Colonic mucosa (tissue), 4 donors: ENCODE data around the gene EIF5A2. TPM values are rescaled to one million over a fixed set of nuclear protein-coding genes. Genes with fewer than 3 reads are reported as not detected.

Source experiments
- DNase-seq: peaks from one replicate; pipeline ENCODE4 v3.0.0-alpha.2; 2020
- H3K27ac ChIP-seq: fragments of 200-600 bp; one replicate; pipeline ENCODE4 v1.8.0; 2021
- H3K27me3 ChIP-seq: fragments of 200-600 bp; one replicate; pipeline ENCODE4 v1.8.0; 2021
- H3K36me3 ChIP-seq: fragments of 200-600 bp; one replicate; pipeline ENCODE4 v1.8.0; 2021
- H3K4me1 ChIP-seq: fragments of 200-600 bp; one replicate; pipeline ENCODE4 v1.8.0; 2021; ENCODE audit warnings: mild to moderate bottlenecking
- H3K4me3 ChIP-seq: fragments of 200-600 bp; one replicate; pipeline ENCODE4 v1.8.0; 2021
- H3K9ac ChIP-seq, 2 donors: one replicate each; pipeline ENCODE4 v1.7.0; 2013; ENCODE audit warnings: control low read depth in 2 of 2, low read depth in 2 of 2, low read length in 2 of 2
- H3K9me3 ChIP-seq: fragments of 200-600 bp; one replicate; pipeline ENCODE4 v1.8.0; 2021
- CTCF ChIP-seq: fragments of 200-600 bp; IDR thresholded peaks from one replicate; pipeline ENCODE4 v1.8.0; 2022; ENCODE audit warnings: antibody characterized with exemption, mild to moderate bottlenecking
- intact Hi-C: fragments of 100-400 bp; cut with DNase I; formaldehyde crosslinking; loops from one replicate; pipeline ENCODE4 v1.14.1; 2022
- total RNA-seq, 2 donors: library from RNA; stranded (reverse); fragmentation: NEBNext Ultra II Directional in 1 of 2; extraction: Animal tissue kit (Norgen Biotek cat#: 25700) in 1 of 2; gene quantifications; one replicate each; pipeline ENCODE4 v1.2.1, GENCODE V29; 2021
- donor health status: healthy.
- donor health status: DM: no; HTN: no; CAD: no.
- donor health status: DM: no; HTN: no; CAD: no.

Gene EIF5A2
- total RNA-seq, 2 donors from 2014 or later, result 6.1 to 9.6 TPM

DNA sequence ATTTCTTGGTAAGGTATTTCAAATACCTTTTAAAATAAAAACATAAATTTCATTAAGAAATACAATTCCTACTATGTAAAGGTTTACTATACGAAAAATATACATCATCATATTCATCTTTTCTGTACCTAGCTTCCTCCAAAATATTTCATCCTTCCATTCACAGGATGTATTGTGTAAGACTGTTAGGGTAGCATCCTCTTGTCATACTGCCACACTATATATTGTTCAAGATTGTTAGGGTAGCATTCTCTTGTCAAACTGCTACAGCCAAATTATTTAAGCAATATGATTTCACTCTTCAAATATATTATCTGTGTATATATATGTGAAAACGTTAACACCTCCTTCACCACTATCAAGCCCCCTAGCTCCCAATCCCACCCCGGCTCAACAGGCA lies 41.9 kb downstream of the EIF5A2 start:
- Histone ChIP-seq H3K27me3 (no peaks in the 10 kb centered on the region), H3K36me3 (no peaks in the 10 kb centered on the region), H3K4me3 (no peak overlapping the region), H3K27ac (no peak overlapping the region), H3K9ac (no peak overlapping the region), H3K4me1 (peaks cover 16% of the 10 kb centered on the region), H3K9me3 (no peaks in the 10 kb centered on the region)
- intact Hi-C loops, result no loop called here
- DNase-seq, result no peak
- TF ChIP-seq CTCF, result no peak

DNA sequence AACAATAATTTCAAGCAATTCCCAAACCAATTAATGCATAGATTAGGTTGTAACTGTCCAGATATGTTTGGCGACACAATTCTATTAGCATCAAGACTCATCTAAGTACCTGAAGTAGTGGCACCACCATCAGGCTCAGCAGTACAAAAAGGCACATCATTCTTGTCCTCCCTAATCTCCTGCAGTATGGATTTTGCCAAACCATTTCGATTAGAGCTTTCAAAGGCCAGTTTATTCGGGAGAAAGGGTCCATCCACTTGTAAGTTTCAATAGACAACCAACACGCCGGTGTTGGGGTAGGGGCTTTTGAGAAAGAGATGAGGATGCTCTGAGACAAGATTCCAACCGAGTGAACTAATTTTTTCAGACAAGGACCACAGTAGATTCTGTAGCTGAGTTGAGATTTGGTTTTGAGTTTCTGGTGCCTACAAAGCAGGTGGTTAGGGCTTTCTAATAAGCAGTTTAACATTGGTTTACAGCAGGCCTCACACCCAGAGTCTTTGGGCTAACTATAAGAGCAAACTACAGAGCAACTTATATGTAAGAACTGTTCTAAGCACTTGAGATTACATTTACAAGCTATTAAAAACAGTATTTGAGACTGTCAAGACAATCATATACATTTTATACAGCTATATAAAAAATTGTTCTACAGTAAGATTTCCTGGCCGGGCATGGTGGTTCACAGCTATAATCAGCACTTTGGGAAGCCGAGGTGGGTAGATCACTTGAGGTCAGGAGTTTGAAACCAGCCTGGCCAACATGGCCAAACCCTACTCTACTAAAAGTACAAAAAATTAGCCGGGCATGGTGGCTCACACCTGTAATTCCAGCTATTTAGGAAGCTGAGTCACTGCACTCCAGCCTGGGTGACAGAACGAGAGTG lies 43.0 kb downstream of the EIF5A2 start:
- H3K36me3 ChIP-seq, result no peaks in the 10 kb centered on the region
- intact Hi-C loops, result no loop called here
- H3K4me3 ChIP-seq, result no peak overlapping the region
- no peak overlapping the region for H3K9ac ChIP-seq
- TF ChIP-seq CTCF, result no peak
- H3K27ac ChIP-seq, result no peak overlapping the region
- no peaks in the 10 kb centered on the region for H3K27me3 ChIP-seq
- DNase-seq, result no peak
- H3K9me3 ChIP-seq, result no peaks in the 10 kb centered on the region
- peaks cover 16% of the 10 kb centered on the region for H3K4me1 ChIP-seq

DNA sequence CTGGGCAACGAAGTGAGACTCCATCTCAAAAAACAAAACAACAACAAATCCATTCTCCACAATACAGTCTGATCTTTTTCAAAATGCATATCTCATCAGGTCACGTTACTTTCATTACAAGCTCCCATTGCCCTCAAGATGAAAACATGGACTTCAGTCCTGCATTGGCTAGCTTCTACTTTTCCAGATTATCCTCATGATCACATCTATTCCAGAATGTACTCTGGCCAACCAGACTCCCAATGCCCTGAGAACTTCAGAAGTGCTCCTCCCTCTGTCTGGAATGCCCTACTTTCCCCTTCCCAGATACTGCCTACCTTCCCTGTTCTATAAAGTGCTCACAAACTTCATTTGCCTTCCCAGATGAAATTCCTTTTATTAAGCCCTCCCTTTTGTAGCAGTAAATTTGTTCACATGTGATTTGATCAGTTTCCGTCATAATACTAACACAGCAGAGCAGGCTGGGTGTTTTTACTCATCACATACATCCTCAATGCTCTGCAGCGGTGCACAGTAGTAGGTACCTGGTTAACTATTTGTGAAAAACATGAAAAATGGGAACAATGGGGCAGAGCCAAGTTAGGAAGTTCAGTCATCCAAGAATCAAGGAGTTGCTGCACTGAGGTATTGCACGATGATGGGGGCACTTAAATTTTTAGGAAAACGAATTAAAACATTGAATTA lies 43.8 kb downstream of the EIF5A2 start:
- no peak overlapping the region for H3K27ac ChIP-seq
- no peaks in the 10 kb centered on the region for H3K27me3 ChIP-seq
- H3K4me1 ChIP-seq, result peaks cover 16% of the 10 kb centered on the region
- H3K9ac ChIP-seq, result no peak overlapping the region
- DNase-seq, result no peak
- no peak for TF ChIP-seq CTCF
- intact Hi-C loops, result no loop called here
- H3K4me3 ChIP-seq, result no peak overlapping the region
- no peaks in the 10 kb centered on the region for H3K9me3 ChIP-seq
- H3K36me3 ChIP-seq, result no peaks in the 10 kb centered on the region

- Histone ChIP-seq H3K9ac (no peak overlapping the region), H3K27ac (no peak overlapping the region), H3K27me3 (no peaks in the 10 kb centered on the region), H3K4me1 (peaks cover 16% of the 10 kb centered on the region), H3K4me3 (no peak overlapping the region), H3K36me3 (no peaks in the 10 kb centered on the region), H3K9me3 (no peaks in the 10 kb centered on the region)
- no peak for DNase-seq
- intact Hi-C loops, result no loop called here
- TF ChIP-seq CTCF, result no peak
These were observed 44.6 kb downstream of the EIF5A2 start for GRCh38 chr3:170863816-170864215.

- no peak overlapping the region for H3K9ac ChIP-seq
- no peak for TF ChIP-seq CTCF
- no peaks in the 10 kb centered on the region for H3K9me3 ChIP-seq
- H3K27ac ChIP-seq, result no peak overlapping the region
- H3K27me3 ChIP-seq, result no peaks in the 10 kb centered on the region
- intact Hi-C loops, result no loop called here
- DNase-seq, result no peak
- H3K4me1 ChIP-seq, result peaks cover 6% of the 10 kb centered on the region
- no peaks in the 10 kb centered on the region for H3K36me3 ChIP-seq
- H3K4me3 ChIP-seq, result no peak overlapping the region
These were observed 45.6 kb downstream of the EIF5A2 start for GRCh38 chr3:170862618-170863374.
